Astrocyte of the cerebellum (primary cell): Measurements from ENCODE around the gene MYEOV.

Source experiments
- DNase-seq: peaks from one replicate; pipeline ENCODE4 v3.0.0-alpha.2; 2011; ENCODE audit warnings: low read depth
- H3K4me3 ChIP-seq: 2 replicates; pipeline ENCODE4 v1.5.1; 2011; ENCODE audit warnings: mild to moderate bottlenecking, low read depth, low read length, moderate library complexity
- CTCF ChIP-seq: IDR thresholded peaks from 2 replicates; pipeline ENCODE4 v1.5.1; 2012; ENCODE audit warnings: low read length, low read depth, moderate library complexity, mild to moderate bottlenecking; ENCODE audit errors: missing control alignments
- in situ Hi-C: cut with HindIII; loops from 2 replicates; pipeline ENCODE4 v1.10.0; 2017; ENCODE audit warnings: low sequenced_read_pairs

MYEOV gene

GRCh38 chr11:69295079-69295994 lies 1.4 kb downstream of the MYEOV start:
- no peak for TF ChIP-seq CTCF
- no peak for DNase-seq
- H3K4me3 ChIP-seq, result no peak overlapping the region
- in situ Hi-C loops, result no loop called here

- no peak for TF ChIP-seq CTCF
- in situ Hi-C loops, result no loop called here
- no peak for DNase-seq
- no peak overlapping the region for H3K4me3 ChIP-seq
These were observed 2.3 kb downstream of the MYEOV start for GRCh38 chr11:69295995-69296889.

GRCh38 chr11:69296890-69297786 lies 3.2 kb downstream of the MYEOV start:
- TF ChIP-seq CTCF, result no peak
- DNase-seq, result peak; percentile 96
- in situ Hi-C loops, result no loop called here
- no peak overlapping the region for H3K4me3 ChIP-seq

DNA sequence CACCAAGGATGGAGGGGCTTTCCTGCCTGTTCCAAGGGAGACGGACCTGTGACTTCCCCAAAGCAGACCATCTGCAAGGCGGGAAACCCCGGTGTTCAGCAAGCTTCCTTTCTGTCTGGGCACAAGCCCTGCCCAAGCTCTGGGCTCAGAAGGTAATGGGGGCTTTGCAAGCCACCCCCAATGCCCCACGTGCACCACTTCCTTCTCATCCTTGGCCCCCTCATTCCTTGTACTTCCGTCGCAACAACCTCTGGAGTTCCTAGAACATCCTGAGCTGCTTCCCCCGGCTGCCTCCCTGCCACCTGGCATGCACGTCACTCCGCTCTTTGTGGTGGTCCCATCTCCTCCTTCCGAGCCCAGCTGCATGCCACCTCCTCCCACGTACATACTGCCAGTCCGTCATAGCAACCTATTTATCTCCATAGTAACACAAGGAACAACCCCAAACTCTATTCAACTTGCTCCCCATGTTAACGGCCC lies 3.9 kb downstream of the MYEOV start:
- no peak for TF ChIP-seq CTCF
- H3K4me3 ChIP-seq, result no peak overlapping the region
- in situ Hi-C loops, result no loop called here
- no peak for DNase-seq

DNA sequence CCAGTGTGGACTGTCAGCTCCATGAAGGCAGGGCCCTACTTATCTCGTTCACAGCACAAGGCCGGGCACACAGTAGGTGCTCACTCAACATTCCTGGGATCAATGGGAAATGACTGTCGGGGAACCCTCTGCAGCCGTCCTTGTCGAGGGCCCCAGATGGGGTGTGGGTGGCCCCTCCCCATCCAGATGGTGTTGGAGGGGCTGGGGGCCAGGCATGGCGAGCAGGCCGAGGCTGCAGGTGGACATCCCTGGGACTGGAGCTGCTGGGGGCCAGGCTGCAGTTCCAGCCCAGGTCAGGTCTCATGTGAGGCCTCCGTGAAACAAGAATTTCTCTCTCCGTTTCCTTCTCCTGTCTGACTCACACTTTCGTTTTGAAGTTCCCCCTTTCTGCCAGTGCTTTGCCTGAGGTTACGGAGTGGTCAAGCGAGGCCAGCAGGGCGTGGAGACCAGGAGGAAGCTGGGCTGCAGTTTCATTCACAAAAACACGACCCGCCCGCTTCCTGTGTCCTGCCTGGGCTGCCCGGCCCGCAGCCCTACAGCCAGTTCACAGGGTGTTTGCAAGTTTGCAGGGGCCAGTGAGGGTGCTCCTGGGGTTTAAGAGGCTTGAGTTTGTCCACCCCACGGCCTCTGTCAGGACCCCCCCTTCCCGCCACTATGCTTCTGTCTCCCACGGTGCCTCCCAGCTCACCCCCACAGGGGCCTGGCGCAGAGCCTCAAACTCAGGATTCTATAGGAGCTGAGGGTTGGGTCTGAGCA lies 4.5 kb downstream of the MYEOV start:
- DNase-seq, result peak; percentile 40
- no peak overlapping the region for H3K4me3 ChIP-seq
- in situ Hi-C loops, result no loop called here

More for the DNA sequence above, 4.5 kb downstream of the MYEOV start:
- no peak for TF ChIP-seq CTCF
